SK-N-DZ (cell line): ENCODE measurements around the gene HS6ST1.
"Not testable (repeated sequence)": the region's sequence is repeated elsewhere in the genome, so short reads cannot be mapped to it uniquely, and the experiment has no call there.

Experiments used
- DNase-seq: peaks from one replicate; pipeline ENCODE4 v3.0.0-alpha.2; 2015; ENCODE audit warnings: low spot score

HS6ST1 gene

DNA sequence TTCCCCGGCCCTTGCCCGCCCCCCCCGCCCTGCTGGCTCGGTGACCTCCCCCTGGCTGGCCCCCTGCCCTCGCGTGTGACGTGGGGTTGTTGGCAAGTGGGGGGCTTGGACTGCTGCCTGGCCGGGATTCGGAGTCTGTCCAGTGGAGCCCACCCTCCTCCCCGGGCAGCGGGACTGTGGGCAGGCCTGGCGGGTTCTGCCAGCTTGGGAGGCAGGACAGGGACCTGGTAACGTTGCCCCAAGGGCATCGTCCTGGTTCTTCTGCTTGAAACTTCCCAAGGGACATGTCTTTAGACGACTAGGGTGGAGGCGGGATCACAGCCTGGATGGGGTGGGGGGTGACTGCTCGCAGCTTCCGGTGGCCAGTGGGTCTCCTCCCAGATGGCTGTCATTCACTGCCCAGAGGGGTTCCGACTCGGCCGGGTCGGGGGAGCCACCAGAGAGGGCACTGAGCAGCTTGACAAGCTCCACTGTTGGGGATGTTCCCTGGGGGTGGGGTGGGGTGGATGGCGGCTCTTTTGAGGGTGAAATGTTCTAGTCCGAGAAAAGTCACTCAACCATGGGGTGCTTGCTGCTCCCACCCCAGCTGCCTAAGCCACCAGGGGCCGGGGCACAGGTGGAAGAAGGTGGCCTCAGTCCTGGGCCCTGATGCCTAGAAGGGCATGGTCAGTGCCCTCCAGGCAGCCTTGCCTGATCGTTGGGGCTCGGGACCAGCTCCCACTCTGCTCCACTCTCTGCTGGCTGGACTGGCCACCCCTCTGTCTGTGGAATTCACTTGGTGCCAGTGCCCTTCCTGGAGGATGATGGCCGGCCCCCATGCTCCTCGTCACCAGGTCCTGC is 4.3 kb upstream of the HS6ST1 start:
- no peak for DNase-seq

DNA sequence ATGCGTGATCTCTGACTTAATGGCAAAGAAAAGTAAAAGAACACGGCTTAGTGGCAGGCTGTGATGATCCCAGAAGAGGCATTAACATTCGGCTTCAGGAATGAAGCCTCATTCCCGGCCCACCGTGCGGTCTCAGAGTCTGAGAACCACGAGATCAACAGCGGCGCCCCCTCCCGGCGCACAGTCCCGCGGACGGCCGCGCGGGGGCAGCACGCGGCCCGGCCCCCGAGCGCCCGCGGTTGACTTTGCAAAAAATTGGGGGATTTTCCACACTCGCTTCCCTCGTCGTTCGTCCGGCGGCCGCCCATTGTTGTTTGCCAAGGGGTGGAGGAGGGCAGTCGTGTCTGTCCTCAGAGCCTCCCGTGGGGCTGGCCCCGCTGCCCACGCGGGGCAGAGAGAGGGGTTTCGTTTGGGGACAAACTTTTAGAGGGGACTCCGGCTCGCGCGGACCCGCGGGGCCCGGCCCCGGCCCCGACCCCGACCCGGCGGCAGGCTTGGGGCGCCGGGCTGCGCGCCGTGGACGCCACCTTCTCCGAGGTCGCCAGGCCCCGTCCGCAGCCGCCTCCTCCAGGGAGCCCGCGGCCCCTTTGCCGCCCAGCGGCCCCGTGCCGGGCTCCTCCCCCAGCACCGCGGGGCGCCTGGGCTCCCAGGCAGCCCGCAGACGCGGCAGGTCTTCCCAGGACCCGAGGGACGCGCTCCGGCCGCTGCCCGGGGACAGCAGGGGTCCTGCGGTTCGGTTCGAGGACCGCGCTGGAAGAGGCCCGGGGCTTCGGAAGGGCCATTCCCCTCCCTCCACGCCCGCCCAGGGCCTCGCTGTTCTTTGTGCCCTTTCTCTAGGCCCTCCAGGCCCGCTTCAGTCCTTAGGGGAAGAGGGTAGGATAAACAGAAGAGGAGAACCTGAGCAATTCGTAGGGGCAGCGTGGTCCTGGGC is 3.4 kb upstream of the HS6ST1 start:
- peak; percentile 71 for DNase-seq

DNA sequence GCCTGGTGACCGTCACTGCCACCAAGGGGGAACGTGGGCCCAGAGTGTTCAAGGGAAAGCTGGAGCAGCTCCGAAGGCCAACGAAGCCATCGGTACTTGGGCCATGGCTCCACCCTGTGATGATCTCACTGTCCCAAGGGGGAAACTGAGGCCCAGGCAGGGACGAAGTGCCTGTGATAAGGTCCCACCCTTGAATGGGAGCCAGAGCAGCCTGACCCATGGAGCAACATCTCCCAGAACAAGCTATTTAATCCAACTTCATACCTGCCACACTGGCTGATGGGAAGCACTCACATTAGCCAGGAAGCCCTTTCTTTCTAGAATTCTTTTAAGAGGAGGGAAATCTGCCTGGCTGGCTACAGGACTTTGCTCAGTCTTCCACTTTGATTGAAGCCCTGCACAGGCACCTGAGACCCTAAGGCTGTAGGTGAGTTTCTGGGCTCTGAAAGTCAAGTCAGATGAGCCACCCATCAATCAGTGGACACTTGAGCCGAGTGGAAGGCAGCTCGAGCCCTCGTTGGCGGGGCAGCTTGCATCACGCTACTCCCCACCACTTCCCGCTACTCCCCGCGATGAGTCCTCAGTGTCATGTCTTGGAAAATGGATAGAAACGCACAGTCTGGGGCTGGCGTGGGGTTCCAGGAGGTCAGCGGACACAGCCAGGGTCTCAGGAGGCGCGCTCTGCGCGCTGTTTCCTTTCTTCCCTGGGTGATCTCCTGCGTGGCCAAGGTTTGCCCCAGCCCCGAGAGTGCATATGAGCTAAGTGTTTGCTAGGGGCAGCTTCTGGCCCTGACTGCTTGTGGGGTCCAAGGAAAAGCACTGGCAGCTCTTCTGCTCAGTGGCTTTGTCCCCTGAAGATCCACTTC is 2.5 kb upstream of the HS6ST1 start:
- DNase-seq, result no peak

DNA sequence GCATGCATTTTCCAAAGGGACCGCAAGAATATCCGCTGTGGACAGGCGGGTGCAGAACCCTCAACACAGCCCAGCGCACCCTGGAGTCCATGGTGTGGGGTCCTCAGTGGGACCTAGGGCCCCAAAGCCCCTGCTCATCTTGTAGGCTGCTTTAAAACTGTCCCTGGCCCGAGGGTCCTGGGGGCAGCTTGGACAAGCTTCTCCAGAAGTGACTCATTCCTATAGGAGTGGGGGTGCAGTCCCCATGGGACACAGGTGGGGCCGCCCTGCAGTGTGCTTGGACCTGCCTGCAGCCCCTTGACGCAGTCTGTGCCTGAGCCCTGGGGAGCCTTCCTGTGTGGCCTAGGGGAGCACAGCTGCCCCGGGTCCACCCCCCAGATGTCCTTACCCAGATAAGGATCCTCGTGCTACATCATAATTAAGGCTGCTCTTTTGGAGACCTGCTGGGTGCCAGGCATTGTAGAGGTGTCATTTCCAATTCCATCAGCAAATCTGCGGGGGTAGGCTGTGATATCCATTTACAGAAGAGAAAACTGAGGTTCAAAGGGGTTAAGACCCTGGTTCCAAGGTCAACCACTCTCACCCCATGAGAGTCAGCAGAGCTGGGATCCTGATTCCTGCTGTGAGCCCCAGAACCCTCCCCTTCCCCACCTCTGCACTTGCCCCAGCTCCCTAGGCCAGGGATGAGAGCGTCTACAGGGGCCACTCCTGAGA is 1.7 kb upstream of the HS6ST1 start:
- DNase-seq, result peak; percentile 9

DNA sequence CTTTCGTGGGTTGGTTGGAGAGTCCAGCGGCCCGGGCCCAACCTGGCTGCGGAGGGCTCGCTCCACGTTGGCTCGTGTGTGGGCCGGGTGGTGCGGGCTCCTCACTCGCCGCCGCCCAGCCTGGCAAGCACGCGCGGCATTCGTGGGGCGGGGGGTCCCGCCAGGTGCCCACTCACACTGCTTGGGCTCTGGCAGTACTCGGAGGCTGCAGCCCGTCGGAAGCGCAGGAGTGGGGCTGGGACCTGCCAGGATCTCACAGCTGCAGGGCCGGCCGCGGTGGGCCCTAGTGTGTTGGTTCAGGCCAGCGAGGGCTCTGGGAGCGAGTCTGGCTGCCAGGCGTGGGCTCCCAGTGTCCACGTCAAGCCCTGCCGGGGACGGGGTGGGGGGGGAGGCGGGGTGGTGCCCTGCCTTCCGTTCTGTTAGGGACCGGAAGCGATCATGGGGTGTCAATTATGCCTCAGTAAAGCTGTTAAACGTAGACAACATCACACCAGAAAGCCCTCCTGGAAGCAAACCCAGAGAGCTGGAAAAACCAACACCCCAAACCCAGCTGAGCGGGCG is 1.0 kb upstream of the HS6ST1 start:
- DNase-seq, result peak; percentile 3

DNA sequence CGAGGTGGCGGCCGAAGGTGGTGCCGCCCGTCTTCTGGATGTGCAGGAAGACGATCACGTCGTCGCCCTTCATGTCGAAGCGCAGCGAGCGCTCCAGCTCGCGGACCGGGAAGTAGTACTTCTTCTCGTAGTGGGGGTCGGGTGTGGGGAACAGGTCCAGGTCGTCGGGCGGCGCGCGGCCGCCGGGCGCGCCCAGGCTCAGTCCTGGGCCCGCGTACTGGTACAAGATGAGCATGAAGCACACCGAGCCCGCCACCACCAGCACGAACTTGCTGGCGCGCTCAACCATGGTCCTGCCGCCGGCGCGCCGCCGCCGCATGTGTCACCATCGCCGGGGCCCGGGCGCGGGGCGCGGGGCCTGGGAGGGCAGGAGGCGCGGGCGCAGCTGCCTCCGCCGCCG is 423 bp downstream of the HS6ST1 start:
- DNase-seq, result peak; percentile 1

DNA sequence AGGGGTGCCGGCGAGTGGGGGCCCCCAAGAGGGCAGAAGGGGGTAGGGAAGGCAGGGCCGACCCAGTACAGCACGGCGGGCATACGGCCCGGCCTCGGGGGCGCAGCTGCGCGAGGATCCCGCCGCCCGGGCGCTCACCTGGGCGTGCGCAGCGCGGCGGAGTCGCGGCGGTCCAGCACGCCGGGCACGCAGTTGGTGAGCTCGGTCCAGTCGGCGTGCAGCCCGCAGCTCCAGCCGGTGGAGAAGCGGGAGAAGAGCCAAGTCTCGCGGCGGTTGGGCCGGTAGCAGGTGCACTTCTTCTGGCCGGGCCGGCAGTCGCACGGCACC is 806 bp downstream of the HS6ST1 start:
- DNase-seq, result not testable (repeated sequence)

DNA sequence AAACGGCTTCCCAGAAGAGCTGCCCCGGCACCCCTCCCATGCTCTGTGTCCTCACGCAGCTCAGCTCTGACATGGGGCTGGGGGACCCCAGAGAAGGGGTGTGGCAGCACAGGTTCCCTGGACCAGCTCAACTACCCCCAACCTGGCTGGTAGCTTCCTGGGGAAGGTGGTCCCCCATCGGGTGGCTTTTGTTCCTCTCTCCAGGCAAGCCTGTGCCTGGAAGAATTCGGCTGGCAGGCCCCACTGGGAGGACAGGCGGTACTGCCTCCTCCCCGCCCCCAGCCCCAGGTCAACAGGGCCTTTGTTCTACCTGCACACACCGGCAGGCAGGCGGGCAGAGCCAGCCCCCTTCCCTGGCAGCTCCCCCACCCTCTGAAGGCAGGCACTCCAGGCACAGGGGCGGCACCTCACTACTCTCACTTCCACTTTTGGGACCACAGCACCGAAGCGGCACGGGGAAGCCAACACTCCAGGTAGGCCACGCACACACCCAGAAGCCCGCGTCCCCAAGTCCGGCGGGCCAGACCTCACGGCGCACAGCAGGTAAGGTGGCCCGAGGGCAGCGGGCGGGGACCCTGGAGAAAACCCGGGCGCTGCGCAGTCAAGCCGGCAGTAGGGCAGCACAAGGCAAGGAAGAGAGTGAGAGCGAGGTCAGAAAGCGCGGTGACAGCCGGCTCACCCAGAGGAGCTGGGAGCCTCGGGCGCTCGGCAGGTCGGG is 1.3 kb downstream of the HS6ST1 start:
- no peak for DNase-seq

DNA sequence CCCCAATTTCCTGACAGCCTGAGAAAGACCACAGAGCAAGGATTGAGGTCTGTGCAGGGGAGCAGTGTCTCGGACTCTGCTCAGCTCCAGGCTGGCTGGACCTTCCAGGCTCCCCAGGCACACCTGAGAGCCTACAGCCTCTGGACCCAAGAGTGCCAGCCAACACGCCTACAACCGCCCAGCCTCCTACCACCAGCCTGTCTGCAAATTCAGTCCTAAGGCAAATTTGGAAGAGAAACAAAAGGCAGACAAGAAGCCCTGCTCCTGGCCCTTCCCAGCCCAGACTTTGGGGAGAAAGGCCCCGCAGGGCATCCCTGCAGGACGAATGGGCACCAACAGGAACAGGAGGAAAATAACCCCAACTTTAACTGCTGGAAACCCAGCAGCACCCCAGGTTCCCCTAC is 1.9 kb downstream of the HS6ST1 start:
- DNase-seq, result no peak

DNA sequence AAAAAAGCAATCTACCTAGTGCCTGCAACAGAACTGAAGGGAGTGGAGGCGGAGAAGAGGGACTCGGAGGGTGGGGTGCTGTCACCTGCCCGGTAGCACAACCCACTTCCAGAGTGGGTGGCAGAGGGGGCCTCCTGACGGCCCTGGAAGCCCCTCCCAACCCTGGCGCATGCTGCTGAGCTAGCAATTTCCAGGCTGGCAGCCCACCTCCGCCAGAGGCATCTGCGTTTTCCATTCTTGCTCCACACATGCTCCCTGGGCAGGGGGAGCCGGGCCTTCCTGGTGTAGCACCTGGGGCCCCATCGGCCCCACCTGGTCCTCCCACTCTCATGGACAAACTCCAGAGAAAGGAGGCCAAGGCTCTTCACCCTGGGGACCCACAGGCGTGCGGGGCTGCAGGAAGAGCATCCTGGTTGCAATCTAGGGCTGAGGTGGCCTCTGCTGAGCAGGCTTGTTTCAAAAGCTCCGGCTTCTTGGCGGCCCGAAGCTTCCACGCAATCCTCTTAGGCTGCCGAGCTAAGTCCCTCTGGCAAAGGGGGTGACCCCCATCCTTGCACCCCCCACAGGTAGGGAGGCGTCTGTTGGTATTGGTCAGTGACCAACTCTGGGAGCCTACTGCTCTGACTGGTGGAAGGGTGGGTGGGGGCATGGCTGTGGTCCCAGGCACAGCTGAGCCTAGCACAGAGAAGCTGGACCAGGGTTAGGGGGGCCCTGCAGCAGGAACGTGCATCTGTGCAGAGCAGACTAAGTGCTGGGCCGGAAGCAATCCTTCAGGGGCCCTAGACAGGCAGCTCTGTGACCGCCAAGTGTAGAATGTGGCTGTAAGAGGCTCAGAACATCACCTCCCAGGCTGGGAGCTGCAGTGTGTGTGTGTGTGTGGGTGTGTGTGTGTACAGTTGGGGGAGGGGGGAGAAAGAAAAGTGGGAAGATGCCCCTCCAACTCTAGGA is 2.6 kb downstream of the HS6ST1 start:
- no peak for DNase-seq

DNA sequence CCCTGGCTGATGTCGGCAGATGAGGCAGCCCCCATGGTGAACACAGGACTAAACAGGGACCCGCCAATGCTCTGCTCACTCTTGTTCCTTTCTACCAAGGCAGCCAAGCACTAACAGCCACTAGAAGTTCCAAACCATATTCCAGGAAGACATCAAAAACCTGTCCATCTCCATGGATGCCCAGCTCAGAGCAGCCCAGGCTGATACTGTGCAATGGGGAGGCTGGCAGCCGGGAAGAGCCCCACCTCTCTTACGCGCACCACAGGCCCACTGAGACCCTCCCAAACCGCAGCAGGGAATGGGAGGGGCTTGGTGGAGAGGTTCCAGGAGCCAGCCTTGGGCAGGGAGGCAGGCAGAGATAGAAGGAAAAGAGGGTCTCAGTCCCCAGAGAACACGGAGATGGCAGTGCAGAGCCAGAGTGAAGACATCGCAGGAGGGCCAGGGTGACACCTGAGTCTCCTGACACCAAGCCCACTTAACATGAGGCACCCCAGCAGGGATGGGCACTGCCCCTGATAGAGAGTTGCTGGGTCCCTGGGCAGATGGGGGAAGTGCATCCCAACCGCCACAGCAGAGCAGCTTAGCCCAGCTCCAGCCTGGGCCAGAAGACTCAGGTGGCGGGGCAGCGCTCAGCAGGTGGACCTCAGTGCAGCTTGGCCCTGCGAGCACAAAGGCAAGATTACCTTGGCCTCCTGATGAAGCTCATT is 3.4 kb downstream of the HS6ST1 start:
- no peak for DNase-seq

DNA sequence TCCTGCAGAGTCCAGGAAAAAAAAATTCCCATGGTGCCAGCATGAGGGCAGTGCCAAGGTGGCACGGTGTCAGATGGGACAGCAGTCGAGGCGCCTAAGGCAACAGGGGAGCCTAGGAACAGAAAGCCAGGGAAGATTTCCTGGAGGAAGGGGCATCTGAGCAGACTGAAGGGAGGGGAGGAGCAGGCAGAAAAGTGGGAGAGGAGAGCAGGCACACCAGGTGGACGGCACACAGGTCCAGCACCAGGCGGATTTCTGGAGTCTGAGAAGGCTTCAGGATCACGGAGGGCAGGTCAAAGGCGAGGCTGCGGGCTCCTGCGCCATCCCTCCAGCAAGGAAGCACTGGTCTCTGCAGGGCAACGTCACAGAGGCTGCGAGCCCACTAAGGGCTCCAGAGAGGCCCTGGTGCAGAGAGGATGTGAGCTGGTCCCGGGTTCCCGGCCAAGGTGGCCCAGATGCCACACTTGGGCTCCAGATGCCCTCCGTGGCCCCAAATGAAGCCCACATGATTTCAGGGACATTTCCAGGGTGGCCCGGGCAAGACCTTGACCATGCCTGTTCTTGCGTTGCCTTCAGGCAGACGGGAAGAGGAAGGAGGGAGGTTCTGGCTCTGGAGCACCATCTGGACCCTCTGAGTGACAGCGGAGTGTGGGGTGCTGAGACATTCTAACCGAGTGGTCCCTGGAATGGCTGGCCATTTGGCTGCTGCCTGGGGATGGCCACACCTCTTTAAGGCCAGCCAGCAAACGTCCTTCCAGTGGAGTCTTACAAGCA is 4.1 kb downstream of the HS6ST1 start:
- no peak for DNase-seq

DNA sequence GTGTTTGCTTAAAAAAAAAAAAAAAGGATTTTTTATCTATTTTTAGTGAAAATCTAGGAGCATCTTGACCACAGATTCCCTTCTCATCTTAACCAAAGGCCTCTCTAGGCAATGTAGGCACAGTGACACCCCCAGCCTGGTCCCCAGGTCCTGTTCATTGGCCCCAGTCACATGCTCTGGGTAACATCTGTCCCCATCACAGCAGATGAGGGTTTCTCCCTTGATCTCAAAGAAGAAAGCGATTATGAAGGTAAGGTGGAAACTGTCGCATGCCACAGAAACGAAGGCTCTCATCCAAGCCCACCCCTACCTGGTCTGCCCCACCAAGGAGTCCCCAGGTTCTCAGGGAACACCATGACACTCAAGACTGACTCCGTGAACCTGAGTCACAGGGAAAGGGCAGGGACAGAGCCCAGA is 4.7 kb downstream of the HS6ST1 start:
- DNase-seq, result no peak

DNA sequence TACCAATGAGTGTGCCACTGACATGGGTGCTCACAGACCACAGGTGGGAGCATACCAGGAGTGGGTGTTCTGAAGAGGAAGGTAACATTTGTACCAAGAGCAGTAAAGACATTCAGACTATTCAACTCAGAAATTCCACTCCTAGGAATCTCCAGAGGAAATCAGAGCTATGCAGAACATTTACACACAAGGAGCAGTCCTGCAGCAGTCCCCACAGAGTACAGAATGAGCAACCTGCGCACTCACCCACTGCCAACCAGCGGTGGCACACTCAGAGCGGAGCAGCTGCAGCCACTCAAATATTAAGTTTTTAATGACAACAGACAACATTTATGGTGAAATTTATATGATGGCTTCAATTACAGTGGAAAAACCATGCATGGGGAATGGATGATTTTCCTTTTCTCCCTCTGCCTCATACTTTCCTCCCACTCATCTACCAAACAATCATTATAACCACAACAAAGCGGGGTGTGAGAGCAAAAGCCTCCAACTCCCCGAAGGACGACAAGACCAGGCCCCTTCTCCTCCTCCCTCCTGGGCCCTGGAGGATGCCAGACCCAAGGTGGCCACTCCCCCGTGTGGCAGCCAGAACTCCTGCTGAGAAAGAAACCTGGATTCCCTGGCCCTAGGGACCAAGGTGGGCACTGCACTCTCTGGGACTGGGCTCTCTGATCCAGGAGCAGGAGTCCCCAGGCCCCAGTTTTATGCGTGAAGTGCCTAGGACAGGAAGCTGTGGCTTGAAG is 5.4 kb downstream of the HS6ST1 start:
- peak; percentile 48 for DNase-seq

DNA sequence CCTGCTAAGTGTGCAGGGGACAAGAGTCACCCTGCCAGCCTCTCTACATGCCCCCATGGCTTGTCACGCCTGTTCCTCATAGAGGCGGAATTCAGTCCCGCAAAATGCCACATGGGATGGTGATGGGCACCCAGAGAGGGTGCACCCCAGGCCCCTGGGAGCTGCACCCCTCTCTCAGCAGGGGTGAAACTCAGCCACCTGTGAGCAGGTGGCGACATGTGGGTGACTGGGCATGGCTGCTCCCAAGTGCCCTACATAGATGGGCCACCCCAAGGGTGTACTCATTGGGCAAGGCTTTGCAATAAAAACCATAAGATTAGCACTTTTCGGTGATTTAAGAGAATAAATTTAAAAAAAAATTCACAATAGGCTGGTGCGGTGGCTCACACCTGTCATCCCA is 6.3 kb downstream of the HS6ST1 start:
- no peak for DNase-seq

DNA sequence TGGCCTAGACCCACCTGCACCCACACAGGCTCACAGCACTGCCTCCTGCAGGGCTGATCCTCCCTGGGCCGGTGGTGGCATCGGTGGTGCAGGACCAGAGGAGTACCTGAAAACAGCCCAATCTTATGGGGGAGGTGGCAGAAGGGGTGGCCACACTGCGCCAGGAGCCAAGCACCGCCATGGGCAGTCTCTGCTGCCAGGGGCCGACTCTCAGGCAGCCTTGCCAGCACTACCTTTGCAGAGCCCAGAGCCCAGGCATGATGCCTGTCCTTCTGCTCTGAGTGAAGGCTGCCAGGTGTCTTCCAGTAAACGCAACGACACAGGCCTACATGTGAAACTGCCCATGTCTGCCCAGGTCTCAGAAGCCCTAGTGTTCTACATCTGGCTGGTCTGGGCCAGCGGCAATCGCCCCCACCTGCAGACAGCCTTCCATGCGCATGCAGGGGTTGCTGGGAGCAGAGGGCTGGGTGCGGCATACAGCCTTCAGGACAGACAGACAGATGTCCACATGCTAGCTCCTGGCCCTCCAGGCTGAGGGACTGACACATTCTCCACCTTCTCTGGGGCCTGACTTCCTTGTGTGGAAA is 6.8 kb downstream of the HS6ST1 start:
- DNase-seq, result no peak
